ENCODE data around the gene NFIC. TPM values are rescaled to one million over a fixed set of nuclear protein-coding genes. Genes with fewer than 3 reads are reported as not detected.
A peak's percentile ranks its signal among the peaks of the same experiment; 100 is the strongest.

The NFIC gene
- total RNA-seq, 4 donors from 2014 or later, result 34.7 to 191 (median 64.9) TPM

- Histone ChIP-seq H3K27me3 (no peaks in the 10 kb centered on the region), H3K9me3 (no peaks in the 10 kb centered on the region)
Measured at GRCh38 chr19:3368441-3368795, 2.0 kb downstream of the NFIC start.

DNA sequence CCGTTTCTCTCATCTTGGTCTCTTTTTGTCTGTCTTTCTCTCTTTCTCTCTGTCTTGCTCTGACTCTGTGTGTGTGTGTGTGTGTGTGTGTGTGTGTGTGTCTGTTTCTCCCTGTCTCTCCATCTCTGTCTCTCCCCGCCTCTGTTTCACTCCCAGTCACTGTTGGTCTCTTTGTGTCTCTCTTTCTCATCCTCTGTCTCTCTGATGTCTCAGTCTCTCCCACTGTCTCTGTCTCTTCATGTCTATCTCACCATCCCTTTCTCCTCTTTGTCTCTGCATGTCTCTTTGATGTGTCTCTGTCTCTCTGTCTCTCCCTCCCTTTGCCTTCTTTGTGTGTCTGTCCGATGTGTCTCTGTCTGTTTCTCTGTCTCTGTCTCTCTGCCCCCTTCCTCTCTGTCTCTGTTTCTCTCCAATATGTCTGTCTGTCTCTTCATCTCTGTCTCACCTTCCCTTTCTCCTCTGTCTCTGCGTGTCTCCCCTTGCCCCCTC is 2.5 kb downstream of the NFIC start:
- Histone ChIP-seq H3K36me3 (no peaks in the 10 kb centered on the region), H3K4me3 (peak overlapping the region; percentile 15 to 92 (median 49)), H3K27me3 (no peaks in the 10 kb centered on the region), H3K27ac (peak overlapping the region; percentile 84 to 96 (median 94)), H3K9me3 (no peaks in the 10 kb centered on the region), H3K4me1 (peaks cover 0 to 46% (median 14%) of the 10 kb centered on the region in 4 donors)
- DNase-seq, result no peak
- TF ChIP-seq, protein P1, sequence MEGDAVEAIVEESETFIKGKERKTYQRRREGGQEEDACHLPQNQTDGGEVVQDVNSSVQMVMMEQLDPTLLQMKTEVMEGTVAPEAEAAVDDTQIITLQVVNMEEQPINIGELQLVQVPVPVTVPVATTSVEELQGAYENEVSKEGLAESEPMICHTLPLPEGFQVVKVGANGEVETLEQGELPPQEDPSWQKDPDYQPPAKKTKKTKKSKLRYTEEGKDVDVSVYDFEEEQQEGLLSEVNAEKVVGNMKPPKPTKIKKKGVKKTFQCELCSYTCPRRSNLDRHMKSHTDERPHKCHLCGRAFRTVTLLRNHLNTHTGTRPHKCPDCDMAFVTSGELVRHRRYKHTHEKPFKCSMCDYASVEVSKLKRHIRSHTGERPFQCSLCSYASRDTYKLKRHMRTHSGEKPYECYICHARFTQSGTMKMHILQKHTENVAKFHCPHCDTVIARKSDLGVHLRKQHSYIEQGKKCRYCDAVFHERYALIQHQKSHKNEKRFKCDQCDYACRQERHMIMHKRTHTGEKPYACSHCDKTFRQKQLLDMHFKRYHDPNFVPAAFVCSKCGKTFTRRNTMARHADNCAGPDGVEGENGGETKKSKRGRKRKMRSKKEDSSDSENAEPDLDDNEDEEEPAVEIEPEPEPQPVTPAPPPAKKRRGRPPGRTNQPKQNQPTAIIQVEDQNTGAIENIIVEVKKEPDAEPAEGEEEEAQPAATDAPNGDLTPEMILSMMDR (IDR thresholded peaks at IDR 0.05), result no peak
- TF ChIP-seq POLR2A (IDR thresholded peaks at IDR 0.05), result no peak

More at GRCh38 chr19:3368441-3368795, 2.0 kb downstream of the NFIC start:
- no peaks in the 10 kb centered on the region for H3K36me3 ChIP-seq
- H3K4me1 ChIP-seq, result peaks cover 0 to 46% (median 14%) of the 10 kb centered on the region in 4 donors
- H3K4me3 ChIP-seq, result peak overlapping the region; percentile 15 to 92 (median 47)
- H3K27ac ChIP-seq, result peak overlapping the region; percentile 84 to 96 (median 94)
- TF ChIP-seq, protein P1 (IDR thresholded peaks at IDR 0.05), result no peak
- TF ChIP-seq POLR2A (IDR thresholded peaks at IDR 0.05), result no peak
- no peak for DNase-seq

DNA sequence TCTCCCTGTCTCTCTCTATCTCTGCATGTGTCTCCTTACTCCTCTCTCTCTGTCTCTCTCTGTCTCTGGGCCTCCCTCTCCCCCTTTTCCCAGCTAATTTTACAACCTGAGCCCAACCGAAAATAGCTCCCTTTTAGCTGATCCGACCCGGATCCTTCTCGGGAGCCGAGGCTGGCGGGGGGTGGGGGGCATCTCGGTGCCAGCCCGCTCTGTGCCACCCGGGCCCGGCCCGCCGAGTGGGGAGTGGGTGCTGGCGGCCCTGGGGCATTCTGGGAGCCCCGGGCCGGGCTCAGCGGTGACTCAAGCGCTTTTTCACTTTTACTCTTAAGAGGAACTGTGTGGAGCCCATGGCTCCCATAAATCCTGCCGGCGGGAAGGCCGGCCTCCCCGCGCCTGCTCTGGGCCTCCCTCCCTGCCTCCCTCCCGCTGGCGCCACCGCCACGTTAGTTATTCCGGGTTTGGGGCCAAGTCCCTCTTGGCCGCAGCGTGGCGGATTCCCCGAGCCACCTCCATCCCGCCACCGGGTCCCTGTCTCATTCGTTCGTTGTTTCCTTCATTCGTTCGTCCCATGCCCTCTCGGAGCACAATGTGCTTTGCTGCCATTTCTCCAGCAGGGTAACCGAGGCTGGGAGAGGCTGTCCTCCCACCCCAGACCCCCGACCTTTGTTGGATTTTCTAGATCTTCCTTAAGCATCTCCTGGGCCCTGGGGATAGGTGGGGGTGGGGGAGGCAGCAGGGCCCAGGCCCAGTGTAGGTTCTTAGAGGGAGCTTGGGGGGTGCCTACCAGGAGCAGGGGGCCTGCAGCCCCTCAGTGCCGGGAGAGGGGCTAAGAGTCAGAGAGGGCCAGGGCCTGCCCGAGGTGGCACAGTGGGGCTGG is 3.2 kb downstream of the NFIC start:
- TF ChIP-seq, protein P1 (IDR thresholded peaks at IDR 0.05), result no peak
- TF ChIP-seq POLR2A (IDR thresholded peaks at IDR 0.05), result no peak
- Histone ChIP-seq H3K4me3 (peak overlapping the region; percentile 15 to 72 (median 34)), H3K9me3 (no peaks in the 10 kb centered on the region), H3K27me3 (no peaks in the 10 kb centered on the region), H3K4me1 (peaks cover 0 to 50% (median 14%) of the 10 kb centered on the region in 4 donors), H3K36me3 (no peaks in the 10 kb centered on the region), H3K27ac (peak overlapping the region; percentile 70 to 96 (median 94))
- no peak for DNase-seq

DNA sequence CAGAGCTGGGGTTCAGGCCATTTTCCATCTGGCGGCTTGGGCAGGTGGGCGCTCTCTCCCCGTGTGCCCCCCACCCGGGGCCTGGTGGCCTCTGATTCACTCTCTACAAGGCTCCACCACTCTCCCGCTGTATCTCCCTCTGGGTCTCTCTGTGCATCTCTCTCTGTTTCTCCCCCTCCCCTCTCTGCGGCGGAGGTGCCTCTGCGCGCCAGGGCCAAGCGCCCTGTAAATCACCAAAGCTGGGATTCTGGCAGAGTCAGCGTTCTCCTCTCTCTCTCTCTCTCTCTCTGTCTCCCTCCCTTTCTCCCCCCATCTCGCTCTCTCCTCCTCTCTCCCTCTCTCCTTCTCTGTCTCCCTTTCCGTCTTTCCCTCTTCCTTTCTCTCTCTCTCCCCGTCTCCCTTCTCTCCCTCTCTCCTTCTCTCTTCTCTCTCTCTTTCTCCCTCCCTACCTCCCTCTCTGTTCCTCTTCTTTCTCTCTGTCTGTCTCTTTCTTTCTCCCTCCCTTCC is 3.9 kb downstream of the NFIC start:
- TF ChIP-seq POLR2A (IDR thresholded peaks at IDR 0.05), result no peak
- TF ChIP-seq, protein P1 (IDR thresholded peaks at IDR 0.05), result no peak
- no peaks in the 10 kb centered on the region for H3K36me3 ChIP-seq
- peak overlapping the region; percentile 5 to 72 (median 34) for H3K4me3 ChIP-seq
- no peaks in the 10 kb centered on the region for H3K9me3 ChIP-seq
- peaks cover 0 to 48% (median 14%) of the 10 kb centered on the region in 4 donors for H3K4me1 ChIP-seq
- H3K27me3 ChIP-seq, result no peaks in the 10 kb centered on the region
- DNase-seq, result no peak
- H3K27ac ChIP-seq, result peak overlapping the region; percentile 70 to 96 (median 94)

GRCh38 chr19:3370728-3371591 is 4.6 kb downstream of the NFIC start:
- Histone ChIP-seq H3K36me3 (no peaks in the 10 kb centered on the region), H3K4me3 (peak overlapping the region in 1 of 4 donors; percentile 72), H3K9me3 (no peaks in the 10 kb centered on the region), H3K4me1 (peaks cover 0 to 47% (median 12%) of the 10 kb centered on the region in 4 donors), H3K27me3 (no peaks in the 10 kb centered on the region), H3K27ac (peak overlapping the region in 3 of 4 donors; percentile 9 to 94 (median 70))
- TF ChIP-seq, protein P1 (IDR thresholded peaks at IDR 0.05), result no peak
- no peak for TF ChIP-seq POLR2A (IDR thresholded peaks at IDR 0.05)
- DNase-seq, result no peak

Data from Peyer's patch (tissue), 4 donors.